H1 (cell line): ENCODE measurements around the gene TOP3B. TPM values are rescaled to one million over a fixed set of nuclear protein-coding genes. Genes with fewer than 3 reads are reported as not detected.

Experiments
- CTCF ChIA-PET: fragments of 300-600 bp; sonication (Branson Sonifier 250); formaldehyde crosslinking; loops from one replicate; lab custom pipeline; 2021; ENCODE audit not compliant: partially characterized antibody; lab: Charles Lee
- POLR2A ChIA-PET: fragments of 300-600 bp; sonication (Branson Sonifier 250); formaldehyde crosslinking; loops from one replicate; lab custom pipeline; 2021; ENCODE audit warnings: inconsistent platforms; ENCODE audit not compliant: partially characterized antibody; lab: Charles Lee
- DNase-seq, 2 experiments: peaks; one replicate each; pipeline versions ENCODE4 v3.0.0 to v3.0.0-alpha.2; 2010 to 2022; ENCODE audit warnings: low spot score in 2 of 2, low read depth in 1 of 2, mixed read lengths in 1 of 2
- FAIRE-seq: peaks from 2 replicates; lab custom pipeline; 2011; peaks lifted over from hg19 to GRCh38; lab: Jason Lieb, UNC
- H2AFZ ChIP-seq: 2 replicates; pipeline ENCODE4 v1.8.1; 2012; ENCODE audit warnings: low read length, inconsistent platforms
- H2AK5ac ChIP-seq: 2 replicates; pipeline ENCODE4 v1.6.1; 2013; ENCODE audit warnings: low read depth, low read length
- H2BK120ac ChIP-seq: replicated peaks from 2 replicates; pipeline ENCODE3; 2013; ENCODE audit warnings: low read depth, low read length, inconsistent platforms
- H2BK12ac ChIP-seq: 2 replicates; pipeline ENCODE4 v1.6.1; 2013; ENCODE audit warnings: low read depth, low read length
- H2BK15ac ChIP-seq: 2 replicates; pipeline ENCODE4 v1.6.1; 2013; ENCODE audit warnings: low read length
- H2BK20ac ChIP-seq: 2 replicates; pipeline ENCODE4 v1.6.1; 2013; ENCODE audit warnings: low read length
- H2BK5ac ChIP-seq: 2 replicates; pipeline ENCODE4 v1.6.1; 2013; ENCODE audit warnings: low read depth, low read length
- H3K14ac ChIP-seq: 2 replicates; pipeline ENCODE4 v1.6.1; 2013; ENCODE audit warnings: inconsistent platforms; ENCODE audit not compliant: insufficient read length
- H3K18ac ChIP-seq: 2 replicates; pipeline ENCODE4 v1.6.1; 2013; ENCODE audit warnings: low read length; ENCODE audit errors: extremely low read depth
- H3K23ac ChIP-seq: 2 replicates; pipeline ENCODE4 v1.6.1; 2013; ENCODE audit warnings: inconsistent platforms; ENCODE audit not compliant: insufficient read length
- H3K23me2 ChIP-seq: 2 replicates; pipeline ENCODE4 v1.6.1; 2013; ENCODE audit warnings: low read depth, low read length
- H3K27ac ChIP-seq: 2 replicates; pipeline ENCODE4 v1.6.1; 2011; ENCODE audit warnings: low read depth, low read length, inconsistent platforms
- H3K27me3 ChIP-seq, 4 experiments: replicated peaks in 1 of 4; 1 replicate in 1 of 4; 2 replicates in 3 of 4; pipeline versions ENCODE4 v1.6.1 to v1.8.1; 2011 to 2013; ENCODE audit warnings: low read length in 3 of 4, mild to moderate bottlenecking in 3 of 4, inconsistent platforms in 2 of 4, mixed read lengths in 2 of 4, moderate library complexity in 1 of 4; ENCODE audit not compliant: control insufficient read depth in 3 of 4, insufficient read depth in 3 of 4; ENCODE audit errors: extremely low read depth in 1 of 4
- H3K36me3 ChIP-seq, 4 experiments: 2 replicates each; pipeline versions ENCODE4 v1.6.1 to v1.8.1; 2011 to 2013; ENCODE audit warnings: mild to moderate bottlenecking in 4 of 4, low read length in 3 of 4, moderate library complexity in 2 of 4, control low read depth in 1 of 4, inconsistent platforms in 1 of 4; ENCODE audit not compliant: insufficient read depth in 4 of 4, control insufficient read depth in 2 of 4
- H3K4ac ChIP-seq: replicated peaks from 2 replicates; pipeline ENCODE3; 2013; ENCODE audit warnings: low read length, low read depth, mixed read lengths, inconsistent platforms; ENCODE audit not compliant: insufficient read length
- H3K4me1 ChIP-seq, 4 experiments: replicated peaks in 1 of 4; 1 replicate in 1 of 4; 2 replicates in 3 of 4; pipeline versions ENCODE4 v1.6.1 to v1.8.1; 2011 to 2013; ENCODE audit warnings: low read length in 3 of 4, inconsistent platforms in 2 of 4, mixed read lengths in 1 of 4; ENCODE audit not compliant: insufficient read depth in 4 of 4, control insufficient read depth in 3 of 4
- H3K4me2 ChIP-seq, 2 experiments: 2 replicates each; pipeline versions ENCODE4 v1.6.1 to v1.8.1; 2011 to 2013; ENCODE audit warnings: low read depth in 2 of 2, low read length in 2 of 2, control low read depth in 1 of 2, inconsistent platforms in 1 of 2, mild to moderate bottlenecking in 1 of 2; ENCODE audit not compliant: insufficient read depth in 1 of 2
- H3K4me3 ChIP-seq, 4 experiments: fragments of 200-600, 300-600 bp in 1 of 4; sonication (generic), shearing (Covaris generic), sonication (Bioruptor Twin) in 1 of 4; 2 replicates each; pipeline versions ENCODE4 v1.5.1 to v1.8.1; 2011 to 2016; ENCODE audit warnings: low read length in 4 of 4, low read depth in 3 of 4, control low read depth in 2 of 4, inconsistent platforms in 2 of 4, mild to moderate bottlenecking in 2 of 4, mixed read lengths in 1 of 4, moderate library complexity in 1 of 4; ENCODE audit not compliant: insufficient read depth in 2 of 4; ENCODE audit errors: extremely low read depth in 1 of 4
- H3K56ac ChIP-seq: replicated peaks from 2 replicates; pipeline ENCODE3; 2013; ENCODE audit warnings: low read depth, mild to moderate bottlenecking, mixed read lengths, low read length, inconsistent platforms; ENCODE audit not compliant: insufficient read length
- H3K79me1 ChIP-seq: 2 replicates; pipeline ENCODE4 v1.6.1; 2013; ENCODE audit warnings: low read depth, low read length, control low read depth
- H3K79me2 ChIP-seq, 2 experiments: 2 replicates each; pipeline versions ENCODE4 v1.6.1 to v1.8.1; 2012 to 2013; ENCODE audit warnings: low read length in 2 of 2, mild to moderate bottlenecking in 2 of 2, inconsistent platforms in 1 of 2; ENCODE audit not compliant: insufficient read depth in 2 of 2, control insufficient read depth in 1 of 2
- H3K9ac ChIP-seq, 4 experiments: replicated peaks in 1 of 4; 1 replicate in 1 of 4; 2 replicates in 3 of 4; pipeline versions ENCODE4 v1.6.1 to v1.8.1; 2011 to 2013; ENCODE audit warnings: low read depth in 3 of 4, low read length in 3 of 4, control low read depth in 2 of 4, mild to moderate bottlenecking in 2 of 4, moderate library complexity in 2 of 4, inconsistent platforms in 1 of 4; ENCODE audit errors: extremely low read depth in 1 of 4
- H3K9me3 ChIP-seq, 2 experiments: 2 replicates each; pipeline versions ENCODE4 v1.6.1 to v1.8.1; 2012 to 2013; ENCODE audit warnings: mild to moderate bottlenecking in 2 of 2, moderate library complexity in 2 of 2, control low read depth in 1 of 2, inconsistent platforms in 1 of 2, low read depth in 1 of 2, low read length in 1 of 2, mixed read lengths in 1 of 2; ENCODE audit not compliant: insufficient read depth in 2 of 2
- H4K20me1 ChIP-seq, 2 experiments: replicated peaks in 1 of 2; 2 replicates each; pipeline versions ENCODE3 to v1.8.1; 2011 to 2013; ENCODE audit warnings: inconsistent platforms in 2 of 2, low read length in 2 of 2, mild to moderate bottlenecking in 1 of 2; ENCODE audit not compliant: insufficient read depth in 2 of 2, control insufficient read depth in 1 of 2
- H4K5ac ChIP-seq: 2 replicates; pipeline ENCODE4 v1.6.1; 2013; ENCODE audit warnings: low read length, low read depth, mixed read lengths, inconsistent platforms; ENCODE audit not compliant: insufficient read length
- H4K8ac ChIP-seq: 2 replicates; pipeline ENCODE4 v1.8.0; 2013; ENCODE audit warnings: mild to moderate bottlenecking, moderate library complexity, low read length, inconsistent platforms; ENCODE audit not compliant: insufficient read depth; ENCODE audit errors: extremely low read depth
- H4K91ac ChIP-seq: replicated peaks from 2 replicates; pipeline ENCODE3; 2013; ENCODE audit warnings: low read length, mixed read lengths, inconsistent platforms; ENCODE audit not compliant: insufficient read length
- ASH2L ChIP-seq: fragments of 200-600, 300-600 bp; sonication (generic); IDR thresholded peaks from one replicate; pipeline ENCODE4 v1.7.1; 2017; ENCODE audit warnings: low read length
- CBX8 ChIP-seq: fragments of 300-800, 300-1000 bp; sonication (generic); IDR thresholded peaks from 2 replicates; pipeline ENCODE4 v1.7.1; 2016; ENCODE audit warnings: low read depth, low read length, borderline replicate concordance
- CEBPB ChIP-seq: IDR thresholded peaks from 2 replicates; pipeline ENCODE4 v1.6.1; 2012; ENCODE audit warnings: low read depth, low read length
- CTCF ChIP-seq, 3 experiments: IDR thresholded peaks; 1 replicate in 2 of 3; 2 replicates in 1 of 3; pipeline versions ENCODE4 v1.5.1 to v1.6.1; 2011; ENCODE audit warnings: low read length in 3 of 3, mild to moderate bottlenecking in 3 of 3, inconsistent platforms in 2 of 3, low read depth in 1 of 3, moderate library complexity in 1 of 3; ENCODE audit not compliant: insufficient read depth in 1 of 3; ENCODE audit errors: control extremely low read depth in 1 of 3
- GABPA ChIP-seq: IDR thresholded peaks from 2 replicates; pipeline ENCODE4 v1.6.1; 2011; ENCODE audit warnings: mild to moderate bottlenecking, low read length, moderate library complexity, borderline replicate concordance; ENCODE audit not compliant: insufficient read depth
- KDM5A ChIP-seq: fragments of 200-600 bp; IDR thresholded peaks from 2 replicates; pipeline ENCODE4 v1.7.1; 2012; ENCODE audit warnings: mild to moderate bottlenecking, low read length, inconsistent platforms, mixed read lengths
- SIX5 ChIP-seq: IDR thresholded peaks from 2 replicates; pipeline ENCODE4 v1.6.1; 2011; ENCODE audit warnings: mild to moderate bottlenecking, low read depth, low read length
- SP2 ChIP-seq: IDR thresholded peaks from 2 replicates; pipeline ENCODE4 v1.6.1; 2012; ENCODE audit warnings: mild to moderate bottlenecking, low read length, inconsistent platforms
- SP4 ChIP-seq: IDR thresholded peaks from 2 replicates; pipeline ENCODE4 v1.6.1; 2012; ENCODE audit warnings: low read length, inconsistent platforms
- TCF12 ChIP-seq: IDR thresholded peaks from 2 replicates; pipeline ENCODE4 v1.6.1; 2011; ENCODE audit warnings: low read depth, mild to moderate bottlenecking, low read length
- TEAD4 ChIP-seq: IDR thresholded peaks from 2 replicates; pipeline ENCODE4 v1.6.1; 2012; ENCODE audit warnings: low read depth, low read length, inconsistent platforms, mixed read lengths
- WGBS, 2 experiments: shearing (Covaris generic) in 1 of 2; methylation state at CpG; one replicate each; pipeline versions ENCODE4 v1.1.6 to v1.1.7; 2013 to 2015; ENCODE audit warnings: low lambda C conversion rate in 2 of 2, mixed read lengths in 2 of 2, inconsistent platforms in 1 of 2, low coverage in 1 of 2, missing lambda C conversion rate in 1 of 2; ENCODE audit not compliant: insufficient replicate concordance in 2 of 2, insufficient coverage in 1 of 2, insufficient read length in 1 of 2; ENCODE audit errors: extremely low coverage in 1 of 2, missing lambda C conversion rate in 1 of 2; 5-methylcytosine and 5-hydroxymethylcytosine counted together
- polyA plus RNA-seq, 7 experiments: library from polyadenylated mRNA; depleted of rRNA in 3 of 7; stranded (reverse) in 5 of 7; unstranded in 2 of 7; fragments of >200 nt in 5 of 7; fragments of 200-250 nt in 2 of 7; gene quantifications; 1 replicate in 5 of 7; 2 replicates in 1 of 7; 4 replicates in 1 of 7; pipeline versions ENCODE4 v1.2.1 to v1.2.3, GENCODE V29; 2011 to 2013; ENCODE audit warnings: missing spikeins in 2 of 7, mixed read lengths in 2 of 7
- total RNA-seq: library from RNA; stranded (reverse); fragmentation: NEBNext Ultra II Directional; extraction: Animal tissue kit (Norgen Biotek cat#: 25700); gene quantifications from 2 replicates; pipeline ENCODE4 v1.2.1, GENCODE V29; 2021

TOP3B gene
- total and polyA plus RNA-seq, 2 of the 8 experiments (the other 6 are each of a cell fraction or from before 2014, with no cell fraction given), result 30.4 to 52.8 TPM

- no peak overlapping the region for H2AFZ ChIP-seq
- H3K56ac ChIP-seq, result no peak overlapping the region
- no peaks in the 10 kb centered on the region for H3K9me3 ChIP-seq
- FAIRE-seq (no peak), DNase-seq (no peak)
- no peak overlapping the region for H4K8ac ChIP-seq
- H2BK120ac ChIP-seq, result no peak overlapping the region
- no peak overlapping the region for H2BK20ac ChIP-seq
- H3K27me3 ChIP-seq, result peaks cover 6 to 83% (median 70%) of the 10 kb centered on the region in 4 experiments
- ChIA-PET POLR2A (no interaction called here), CTCF (no interaction called here)
- no peak overlapping the region for H3K27ac ChIP-seq
- no peak overlapping the region for H2BK12ac ChIP-seq
- H4K5ac ChIP-seq, result no peak overlapping the region
- H3K4me1 ChIP-seq, result peaks cover 0 to 5% (median 1%) of the 10 kb centered on the region in 4 experiments; a peak in 3 of 7 replicates
- H2BK5ac ChIP-seq, result no peak overlapping the region
- H3K79me2 ChIP-seq, result no peaks in the 10 kb centered on the region
- peak overlapping the region in 1 of 2 experiments; percentile 36; a peak in 2 of 4 replicates for H3K4me2 ChIP-seq
- peaks cover 2% of the 10 kb centered on the region; the same call in 1 of the 2 replicates for H3K23me2 ChIP-seq
- H3K4ac ChIP-seq, result no peak overlapping the region
- WGBS, 2 experiments, result 89% methylated on average over 10 of the region's 10 CpGs; no CpG with 5 or more reads in 1 of the 2 experiments
- no peaks in the 10 kb centered on the region for H3K79me1 ChIP-seq
- H3K23ac ChIP-seq, result no peak overlapping the region
- no peaks in the 10 kb centered on the region for H4K20me1 ChIP-seq
- H3K18ac ChIP-seq, result no peak overlapping the region
- H3K9ac ChIP-seq, result no peak overlapping the region
- H2BK15ac ChIP-seq, result no peak overlapping the region
- H3K14ac ChIP-seq, result no peak overlapping the region
- H4K91ac ChIP-seq, result peak overlapping the region; percentile 34
- H2AK5ac ChIP-seq, result no peak overlapping the region
- no peaks in the 10 kb centered on the region for H3K36me3 ChIP-seq
- no peak overlapping the region; a peak in 1 of 8 replicates for H3K4me3 ChIP-seq
- TF ChIP-seq GABPA (no peak), SIX5 (no peak), KDM5A (no peak), CBX8 (no peak), CEBPB (no peak), ASH2L (no peak), CTCF (IDR thresholded peaks at IDR 0.05; ENCODE audit: control extremely low read depth in 1 of 3, insufficient read depth in 1 of 3, low read depth in 1 of 3, low read length in 3 of 3) (no peak), TEAD4 (no peak), SP4 (no peak), TCF12 (no peak), SP2 (no peak)
Observed at GRCh38 chr22:22018825-22019658, 36.5 kb upstream of the TOP3B start.
